Activated T-helper 2 cell treated with anti-CD3 and anti-CD28 coated beads, Interferon-gamma antibody, Interleukin-2, Interleukin-4, amounts not matched to agents 10 μg/mL and 5 μg/mL and 100 μg/mL, durations not matched to agents 14 hours and 24 hours and 36 hours (primary cell): ENCODE results near the gene RIBC2. TPM values are rescaled to one million over a fixed set of nuclear protein-coding genes. Genes with fewer than 3 reads are reported as not detected.

Experiments
- DNase-seq: peaks from one replicate; pipeline ENCODE4 v3.0.0; 2021; ENCODE audit warnings: low spot score
- H3K27ac Mint-ChIP-seq: one replicate; pipeline ENCODE4 v1.8.0; 2021; ENCODE audit warnings: mixed read lengths
- H3K27me3 Mint-ChIP-seq: one replicate; pipeline ENCODE4 v1.8.0; 2021; ENCODE audit warnings: low read depth, mixed read lengths
- H3K36me3 Mint-ChIP-seq: one replicate; pipeline ENCODE4 v1.8.0; 2021; ENCODE audit warnings: low read depth, mixed read lengths
- H3K4me1 Mint-ChIP-seq: one replicate; pipeline ENCODE4 v1.8.0; 2021; ENCODE audit warnings: low read depth, mixed read lengths
- H3K4me3 Mint-ChIP-seq: one replicate; pipeline ENCODE4 v1.8.0; 2021; ENCODE audit warnings: low read depth, mild to moderate bottlenecking, moderate library complexity, mixed read lengths
- H3K9me3 Mint-ChIP-seq: one replicate; pipeline ENCODE4 v1.8.0; 2021; ENCODE audit warnings: mixed read lengths
- intact Hi-C: fragments of 100-400 bp; cut with micrococcal nuclease; formaldehyde crosslinking; loops from one replicate; pipeline ENCODE4 v1.15.1; 2023
- total RNA-seq: library from RNA; stranded (reverse); gene quantifications from 2 replicates; pipeline ENCODE4 v1.2.3, GENCODE V29; 2022

RIBC2 gene
- total RNA-seq, 1 donor from 2014 or later, result 11.0 TPM

GRCh38 chr22:45473626-45474237 lies 60.2 kb downstream of the RIBC2 start:
- Mint-ChIP-seq H3K36me3 (no peaks in the 10 kb centered on the region), H3K27ac (no peak overlapping the region), H3K9me3 (no peaks in the 10 kb centered on the region), H3K27me3 (peaks cover 3% of the 10 kb centered on the region), H3K4me3 (no peak overlapping the region), H3K4me1 (no peaks in the 10 kb centered on the region)
- intact Hi-C loops, result no loop called here
- DNase-seq, result no peak

GRCh38 chr22:45475063-45475747 lies 61.7 kb downstream of the RIBC2 start:
- Mint-ChIP-seq H3K4me3 (no peak overlapping the region), H3K36me3 (no peaks in the 10 kb centered on the region), H3K27me3 (no peaks in the 10 kb centered on the region), H3K9me3 (no peaks in the 10 kb centered on the region), H3K4me1 (no peaks in the 10 kb centered on the region), H3K27ac (no peak overlapping the region)
- no peak for DNase-seq
- intact Hi-C loops, result no loop called here

GRCh38 chr22:45475851-45476514 lies 62.5 kb downstream of the RIBC2 start:
- no peaks in the 10 kb centered on the region for H3K36me3 Mint-ChIP-seq
- no peaks in the 10 kb centered on the region for H3K9me3 Mint-ChIP-seq
- H3K4me1 Mint-ChIP-seq, result no peaks in the 10 kb centered on the region
- intact Hi-C loops, result no loop called here
- no peaks in the 10 kb centered on the region for H3K27me3 Mint-ChIP-seq
- H3K27ac Mint-ChIP-seq, result no peak overlapping the region
- DNase-seq, result no peak
- no peak overlapping the region for H3K4me3 Mint-ChIP-seq

- Mint-ChIP-seq H3K9me3 (no peaks in the 10 kb centered on the region), H3K27ac (no peak overlapping the region), H3K36me3 (no peaks in the 10 kb centered on the region), H3K27me3 (no peaks in the 10 kb centered on the region), H3K4me3 (no peak overlapping the region), H3K4me1 (no peaks in the 10 kb centered on the region)
- DNase-seq, result no peak
- intact Hi-C loops, result no loop called here
These were observed 63.3 kb downstream of the RIBC2 start for GRCh38 chr22:45476814-45477213.

- H3K27me3 Mint-ChIP-seq, result no peaks in the 10 kb centered on the region
- H3K4me1 Mint-ChIP-seq, result no peaks in the 10 kb centered on the region
- DNase-seq, result no peak
- no peak overlapping the region for H3K27ac Mint-ChIP-seq
- no peaks in the 10 kb centered on the region for H3K9me3 Mint-ChIP-seq
- intact Hi-C loops, result no loop called here
- no peaks in the 10 kb centered on the region for H3K36me3 Mint-ChIP-seq
- H3K4me3 Mint-ChIP-seq, result no peak overlapping the region
These were observed 64.0 kb downstream of the RIBC2 start for GRCh38 chr22:45477366-45478107.

- Mint-ChIP-seq H3K36me3 (no peaks in the 10 kb centered on the region), H3K4me1 (no peaks in the 10 kb centered on the region), H3K27me3 (no peaks in the 10 kb centered on the region), H3K4me3 (no peak overlapping the region), H3K9me3 (no peaks in the 10 kb centered on the region), H3K27ac (no peak overlapping the region)
- intact Hi-C loops, result no loop called here
- DNase-seq, result no peak
These were observed 64.7 kb downstream of the RIBC2 start for GRCh38 chr22:45478108-45478771.

- no peak overlapping the region for H3K27ac Mint-ChIP-seq
- peaks cover 2% of the 10 kb centered on the region for H3K27me3 Mint-ChIP-seq
- intact Hi-C loops, result no loop called here
- H3K9me3 Mint-ChIP-seq, result no peaks in the 10 kb centered on the region
- no peaks in the 10 kb centered on the region for H3K36me3 Mint-ChIP-seq
- no peak for DNase-seq
- H3K4me1 Mint-ChIP-seq, result no peaks in the 10 kb centered on the region
- no peak overlapping the region for H3K4me3 Mint-ChIP-seq
These were observed 67.2 kb downstream of the RIBC2 start for GRCh38 chr22:45480717-45481116.

GRCh38 chr22:45481661-45482060 lies 68.2 kb downstream of the RIBC2 start:
- intact Hi-C loops, result no loop called here
- H3K4me3 Mint-ChIP-seq, result no peak overlapping the region
- no peak for DNase-seq
- H3K27me3 Mint-ChIP-seq, result peaks cover 2% of the 10 kb centered on the region
- H3K27ac Mint-ChIP-seq, result no peak overlapping the region
- no peaks in the 10 kb centered on the region for H3K9me3 Mint-ChIP-seq
- H3K36me3 Mint-ChIP-seq, result no peaks in the 10 kb centered on the region
- no peaks in the 10 kb centered on the region for H3K4me1 Mint-ChIP-seq

Other genes starting within 250 kb of the RIBC2 start
- 150 and 165 TPM in 2 replicates for gene NUP50, start 249.8 kb upstream of the RIBC2 start, total RNA-seq
- 39.5 and 45.2 TPM in 2 replicates for gene KIAA0930, start 172.8 kb upstream of the RIBC2 start, total RNA-seq
- not detected in 2 replicates for gene UPK3A, start 128.7 kb upstream of the RIBC2 start, total RNA-seq
- 30.7 and 37.5 TPM in 2 replicates for gene FAM118A, start 103.8 kb upstream of the RIBC2 start, total RNA-seq
- 0.50 and 0.80 TPM in 2 replicates for gene SMC1B, start 94 bp upstream of the RIBC2 start, total RNA-seq
- gene FBLN1, start 89.2 kb downstream of the RIBC2 start, total RNA-seq, result not detected in 2 replicates